ENCODE measurements around the gene SCYL1. TPM values are rescaled to one million over a fixed set of nuclear protein-coding genes. Genes with fewer than 3 reads are reported as not detected.

The SCYL1 gene
- total RNA-seq, 2 experiments from 2014 or later: 57.4 to 60.7 TPM

DNA sequence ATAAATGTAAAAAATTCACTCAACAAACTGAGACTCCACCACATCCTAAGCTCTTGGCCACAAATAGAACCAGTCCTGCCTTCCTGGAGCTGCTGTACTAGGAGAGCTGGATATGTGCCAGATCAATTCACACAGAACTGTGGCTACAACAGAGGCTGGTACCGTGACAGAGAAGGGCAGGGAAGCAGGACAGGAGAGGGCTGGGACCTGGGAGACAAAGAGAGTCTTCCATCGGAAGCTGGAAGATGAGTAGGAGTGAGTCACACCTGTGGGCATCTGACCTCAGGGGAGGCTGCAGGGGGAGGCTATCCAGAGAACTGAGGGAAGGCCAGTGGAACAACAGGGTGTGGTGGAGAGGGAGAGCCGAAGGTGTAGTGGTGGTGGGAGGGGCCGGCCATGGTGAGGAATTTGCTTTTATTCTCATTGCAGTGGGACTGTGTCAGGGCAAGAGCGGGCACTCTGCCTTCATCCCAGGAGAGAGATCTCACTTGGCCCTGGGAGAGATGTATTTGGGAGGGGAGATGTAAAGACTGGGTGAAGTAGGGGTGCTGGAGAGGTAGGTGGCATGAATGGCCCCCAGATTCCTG, 35.2 kb downstream of the SCYL1 start:
- Mint-ChIP-seq H3K27ac (peak overlapping the region; percentile 81), H3K36me3 (ENCODE audit: low read depth) (peaks cover 4% of the 10 kb centered on the region), H3K4me3 (peak overlapping the region; percentile 79), H3K4me1 (ENCODE audit: low read depth) (peaks cover 57% of the 10 kb centered on the region), H3K9me3 (no peaks in the 10 kb centered on the region), H3K27me3 (no peaks in the 10 kb centered on the region)
- Histone ChIP-seq H3K4me3 (ENCODE audit: low read length) (no peak overlapping the region), H3K36me3 (ENCODE audit: insufficient read depth, low read length) (no peaks in the 10 kb centered on the region), H3K27ac (ENCODE audit: low read depth in 1 of 2, low read length in 2 of 2) (no peak overlapping the region), H3K27me3 (ENCODE audit: control insufficient read depth in 1 of 2, insufficient read depth in 2 of 2, low read length in 2 of 2) (no peaks in the 10 kb centered on the region), H3K9me3 (ENCODE audit: control insufficient read depth in 1 of 2, insufficient read depth in 1 of 2, low read length in 2 of 2) (no peaks in the 10 kb centered on the region), H3K4me1 (ENCODE audit: insufficient read depth, low read length) (peaks cover 80% of the 10 kb centered on the region)
- intact Hi-C loops (cut with DNase I, micrococcal nuclease): no loop called here
- DNase-seq (no peak), ATAC-seq (ENCODE audit: poor library complexity) (no peak)
- ChIA-PET POLR2A (interaction anchor here (0.9 to 3.8 kb wide), 5 partner anchors 10 to 62 kb away, joined by 5 to 15 read pairs (median 14); partner anchors contain the start of genes EHBP1L1, MALAT1 and ZNRD2), CTCF (interaction anchor here (1.5 to 2.3 kb wide), 2 partner anchors 10 to 19 kb away, joined by 3 to 9 read pairs; partner anchors contain the start of gene ZNRD2)
- TF ChIP-seq, protein P1, sequence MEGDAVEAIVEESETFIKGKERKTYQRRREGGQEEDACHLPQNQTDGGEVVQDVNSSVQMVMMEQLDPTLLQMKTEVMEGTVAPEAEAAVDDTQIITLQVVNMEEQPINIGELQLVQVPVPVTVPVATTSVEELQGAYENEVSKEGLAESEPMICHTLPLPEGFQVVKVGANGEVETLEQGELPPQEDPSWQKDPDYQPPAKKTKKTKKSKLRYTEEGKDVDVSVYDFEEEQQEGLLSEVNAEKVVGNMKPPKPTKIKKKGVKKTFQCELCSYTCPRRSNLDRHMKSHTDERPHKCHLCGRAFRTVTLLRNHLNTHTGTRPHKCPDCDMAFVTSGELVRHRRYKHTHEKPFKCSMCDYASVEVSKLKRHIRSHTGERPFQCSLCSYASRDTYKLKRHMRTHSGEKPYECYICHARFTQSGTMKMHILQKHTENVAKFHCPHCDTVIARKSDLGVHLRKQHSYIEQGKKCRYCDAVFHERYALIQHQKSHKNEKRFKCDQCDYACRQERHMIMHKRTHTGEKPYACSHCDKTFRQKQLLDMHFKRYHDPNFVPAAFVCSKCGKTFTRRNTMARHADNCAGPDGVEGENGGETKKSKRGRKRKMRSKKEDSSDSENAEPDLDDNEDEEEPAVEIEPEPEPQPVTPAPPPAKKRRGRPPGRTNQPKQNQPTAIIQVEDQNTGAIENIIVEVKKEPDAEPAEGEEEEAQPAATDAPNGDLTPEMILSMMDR (IDR thresholded peaks at IDR 0.05): no peak

GRCh38 chr11:65560555-65561418, 35.9 kb downstream of the SCYL1 start:
- peaks cover 6% of the 10 kb centered on the region for H3K36me3 Mint-ChIP-seq (ENCODE audit: low read depth)
- H3K4me3 Mint-ChIP-seq: peak overlapping the region; percentile 79
- POLR2A ChIA-PET: interaction anchor here (0.8 to 3.8 kb wide), 8 partner anchors 9 to 63 kb away, joined by 3 to 15 read pairs (median 10); partner anchors contain the start of genes EHBP1L1, FAM89B, MALAT1 and PCNX3
- H3K4me1 ChIP-seq (ENCODE audit: insufficient read depth, low read length): peaks cover 80% of the 10 kb centered on the region
- no peaks in the 10 kb centered on the region for H3K36me3 ChIP-seq (ENCODE audit: insufficient read depth, low read length)
- peak overlapping the region; percentile 81 for H3K27ac Mint-ChIP-seq
- no peaks in the 10 kb centered on the region for H3K27me3 ChIP-seq (ENCODE audit: control insufficient read depth in 1 of 2, insufficient read depth in 2 of 2, low read length in 2 of 2)
- intact Hi-C loops (cut with DNase I, micrococcal nuclease): no loop called here
- CTCF ChIA-PET: interaction anchor here (0.6 to 4.4 kb wide), 5 partner anchors 9 to 29 kb away, joined by 3 to 17 read pairs (median 4); partner anchors contain the start of gene ZNRD2
- TF ChIP-seq, protein P1 (IDR thresholded peaks at IDR 0.05): no peak
- ATAC-seq (ENCODE audit: poor library complexity): no peak
- no peak overlapping the region for H3K27ac ChIP-seq (ENCODE audit: low read depth in 1 of 2, low read length in 2 of 2)
- H3K9me3 ChIP-seq (ENCODE audit: control insufficient read depth in 1 of 2, insufficient read depth in 1 of 2, low read length in 2 of 2): no peaks in the 10 kb centered on the region
- no peaks in the 10 kb centered on the region for H3K27me3 Mint-ChIP-seq
- DNase-seq: peak in 1 of 14 experiments; percentile 42
- no peaks in the 10 kb centered on the region for H3K9me3 Mint-ChIP-seq
- peaks cover 57% of the 10 kb centered on the region for H3K4me1 Mint-ChIP-seq (ENCODE audit: low read depth)
- no peak overlapping the region for H3K4me3 ChIP-seq (ENCODE audit: low read length)

GRCh38 chr11:65562020-65562419, 37.1 kb downstream of the SCYL1 start:
- CTCF ChIA-PET: interaction anchor here (0.8 to 4.4 kb wide), 4 partner anchors 10 to 26 kb away, joined by 3 to 17 read pairs (median 4); no protein-coding TSS in a partner anchor
- Mint-ChIP-seq H3K27me3 (no peaks in the 10 kb centered on the region), H3K4me3 (peak overlapping the region; percentile 60), H3K4me1 (ENCODE audit: low read depth) (peaks cover 57% of the 10 kb centered on the region), H3K36me3 (ENCODE audit: low read depth) (peaks cover 10% of the 10 kb centered on the region), H3K9me3 (no peaks in the 10 kb centered on the region), H3K27ac (peak overlapping the region; percentile 77)
- ATAC-seq (ENCODE audit: poor library complexity) (no peak), DNase-seq (no peak)
- POLR2A ChIA-PET: interaction anchor here (1.1 to 3.8 kb wide), 3 partner anchors 10 to 64 kb away, joined by 4 to 15 read pairs (median 14); partner anchors contain the start of genes EHBP1L1, FAM89B and MALAT1
- H3K4me1 ChIP-seq (ENCODE audit: insufficient read depth, low read length): peaks cover 80% of the 10 kb centered on the region
- H3K9me3 ChIP-seq (ENCODE audit: control insufficient read depth in 1 of 2, insufficient read depth in 1 of 2, low read length in 2 of 2): no peaks in the 10 kb centered on the region
- TF ChIP-seq, protein P1 (IDR thresholded peaks at IDR 0.05): no peak
- H3K27ac ChIP-seq (ENCODE audit: low read depth in 1 of 2, low read length in 2 of 2): no peak overlapping the region
- no peak overlapping the region for H3K4me3 ChIP-seq (ENCODE audit: low read length)
- no peaks in the 10 kb centered on the region for H3K36me3 ChIP-seq (ENCODE audit: insufficient read depth, low read length)
- intact Hi-C loops (cut with DNase I, micrococcal nuclease): no loop called here
- H3K27me3 ChIP-seq (ENCODE audit: control insufficient read depth in 1 of 2, insufficient read depth in 2 of 2, low read length in 2 of 2): no peaks in the 10 kb centered on the region

Data from CD4-positive, alpha-beta T cell (primary cell).